Occipital lobe (tissue), 2 donors: ENCODE results near the gene MASTL. TPM values are rescaled to one million over a fixed set of nuclear protein-coding genes. Genes with fewer than 3 reads are reported as not detected.
A peak's percentile ranks its signal among the peaks of the same experiment; 100 is the strongest.
"Not testable (repeated sequence)": the region's sequence is repeated elsewhere in the genome, so short reads cannot be mapped to it uniquely, and the experiment has no call there.

Experiments
- DNase-seq: peaks from one replicate; lab custom pipeline; 2025; lab: John Stamatoyannopoulos, UW
- total RNA-seq: library from RNA; depleted of rRNA; stranded (reverse); fragments of >200 nt; gene quantifications from one replicate; pipeline ENCODE4 v1.2.3, GENCODE V29; 2014

MASTL gene
- total RNA-seq: 9.7 TPM

- DNase-seq: peak; percentile 85
These were observed at the start of gene MASTL for GRCh38 chr10:27155066-27155754. Gene MASTL (plus strand): TSS chr10:27155352. CDS start chr10:27155427, 75 bp downstream.

GRCh38 chr10:27108165-27108564 is 47.0 kb upstream of the MASTL start:
- DNase-seq: no peak

GRCh38 chr10:27134371-27134770 is 20.8 kb upstream of the MASTL start:
- DNase-seq: no peak

GRCh38 chr10:27138277-27138676 is 16.9 kb upstream of the MASTL start:
- no peak for DNase-seq

GRCh38 chr10:27143686-27144085 is 11.5 kb upstream of the MASTL start:
- no peak for DNase-seq

- no peak for DNase-seq
These were observed 9.2 kb upstream of the MASTL start for GRCh38 chr10:27145937-27146336.

- no peak for DNase-seq
These were observed 7.5 kb upstream of the MASTL start for GRCh38 chr10:27147701-27148100.

- no peak for DNase-seq
These were observed 4.9 kb upstream of the MASTL start for GRCh38 chr10:27150261-27150660.

GRCh38 chr10:27152687-27153086 is 2.5 kb upstream of the MASTL start:
- no peak for DNase-seq

GRCh38 chr10:27153329-27153728 is 1.8 kb upstream of the MASTL start:
- DNase-seq: no peak

GRCh38 chr10:27153845-27154193 is 1.3 kb upstream of the MASTL start:
- peak; percentile 8 for DNase-seq

GRCh38 chr10:27156566-27156965 is 1.4 kb downstream of the MASTL start:
- DNase-seq: not testable (repeated sequence)

GRCh38 chr10:27157150-27157549 is 2.0 kb downstream of the MASTL start:
- DNase-seq: no peak

GRCh38 chr10:27158421-27158820 is 3.3 kb downstream of the MASTL start:
- no peak for DNase-seq

- DNase-seq: no peak
These were observed 14.7 kb downstream of the MASTL start for GRCh38 chr10:27169849-27170248.

- DNase-seq: no peak
These were observed 33.1 kb downstream of the MASTL start for GRCh38 chr10:27188259-27188658.

GRCh38 chr10:27188897-27189296 is 33.7 kb downstream of the MASTL start:
- DNase-seq: no peak

- no peak for DNase-seq
These were observed 35.4 kb downstream of the MASTL start for GRCh38 chr10:27190508-27190907.

- DNase-seq: peak; percentile 3
These were observed 37.1 kb downstream of the MASTL start for GRCh38 chr10:27192284-27192683.

GRCh38 chr10:27197980-27198620 is 42.9 kb downstream of the MASTL start:
- no peak for DNase-seq

- no peak for DNase-seq
These were observed 48.7 kb downstream of the MASTL start for GRCh38 chr10:27203806-27204205.

- DNase-seq: no peak
These were observed 52.2 kb downstream of the MASTL start for GRCh38 chr10:27207350-27207749.

- DNase-seq: no peak
These were observed 68.8 kb downstream of the MASTL start for GRCh38 chr10:27223964-27224363.
